A549 (cell line): ENCODE results near the gene AFF3.

Experiments used
- CEBPB ChIP-seq, 2 experiments: fragments of >200 bp in 1 of 2; sonication (Bioruptor Twin) in 1 of 2; formaldehyde crosslinking in 1 of 2; IDR thresholded peaks; 2 replicates each; pipeline ENCODE4 v1.6.1; 2012 to 2016
- MAZ ChIP-seq: fragments of 150-350 bp; IDR thresholded peaks from 2 replicates; pipeline ENCODE4 v1.6.1; 2014; ENCODE audit warnings: antibody characterized with exemption, low read depth, low read length, borderline replicate concordance
- POLR2A ChIP-seq: IDR thresholded peaks from 2 replicates; pipeline ENCODE4 v1.6.1; 2012; ENCODE audit warnings: mild to moderate bottlenecking, low read length
- RFX5 ChIP-seq: fragments of 450-650 bp; IDR thresholded peaks from 2 replicates; pipeline ENCODE4 v1.7.1; 2014; ENCODE audit warnings: antibody characterized with exemption, mild to moderate bottlenecking, moderate library complexity
- TF ChIP-seq, protein P1 (sequence below): fragments of >200 bp; sonication (Bioruptor Twin); formaldehyde crosslinking; IDR thresholded peaks from 3 replicates; pipeline ENCODE4 v1.5.1; 2016
- TF ChIP-seq, protein P2 (sequence below): IDR thresholded peaks from 2 replicates; pipeline ENCODE4 v1.6.1; 2012

DNA sequence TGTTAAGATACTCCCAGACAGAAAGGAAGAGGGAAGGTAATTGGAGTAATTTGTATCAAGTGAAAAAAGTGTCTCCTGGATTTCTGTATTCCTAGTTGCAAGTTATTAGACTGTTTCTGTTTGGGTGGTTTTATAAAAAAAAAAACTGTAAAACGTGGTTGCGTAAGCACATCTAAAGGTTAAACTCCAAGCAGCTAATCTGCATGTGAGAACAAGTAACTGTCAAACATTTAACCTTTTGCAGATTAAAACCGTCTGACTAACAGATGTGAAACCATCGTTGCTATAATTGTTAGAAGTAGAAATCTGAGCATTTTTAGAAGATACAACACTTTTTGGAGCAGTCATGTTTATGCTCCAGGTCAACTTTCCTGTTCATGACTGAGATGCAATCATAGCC lies 72.3 kb downstream of the AFF3 start:
- TF ChIP-seq, protein P1, sequence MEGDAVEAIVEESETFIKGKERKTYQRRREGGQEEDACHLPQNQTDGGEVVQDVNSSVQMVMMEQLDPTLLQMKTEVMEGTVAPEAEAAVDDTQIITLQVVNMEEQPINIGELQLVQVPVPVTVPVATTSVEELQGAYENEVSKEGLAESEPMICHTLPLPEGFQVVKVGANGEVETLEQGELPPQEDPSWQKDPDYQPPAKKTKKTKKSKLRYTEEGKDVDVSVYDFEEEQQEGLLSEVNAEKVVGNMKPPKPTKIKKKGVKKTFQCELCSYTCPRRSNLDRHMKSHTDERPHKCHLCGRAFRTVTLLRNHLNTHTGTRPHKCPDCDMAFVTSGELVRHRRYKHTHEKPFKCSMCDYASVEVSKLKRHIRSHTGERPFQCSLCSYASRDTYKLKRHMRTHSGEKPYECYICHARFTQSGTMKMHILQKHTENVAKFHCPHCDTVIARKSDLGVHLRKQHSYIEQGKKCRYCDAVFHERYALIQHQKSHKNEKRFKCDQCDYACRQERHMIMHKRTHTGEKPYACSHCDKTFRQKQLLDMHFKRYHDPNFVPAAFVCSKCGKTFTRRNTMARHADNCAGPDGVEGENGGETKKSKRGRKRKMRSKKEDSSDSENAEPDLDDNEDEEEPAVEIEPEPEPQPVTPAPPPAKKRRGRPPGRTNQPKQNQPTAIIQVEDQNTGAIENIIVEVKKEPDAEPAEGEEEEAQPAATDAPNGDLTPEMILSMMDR: no peak
- TF ChIP-seq, protein P2, sequence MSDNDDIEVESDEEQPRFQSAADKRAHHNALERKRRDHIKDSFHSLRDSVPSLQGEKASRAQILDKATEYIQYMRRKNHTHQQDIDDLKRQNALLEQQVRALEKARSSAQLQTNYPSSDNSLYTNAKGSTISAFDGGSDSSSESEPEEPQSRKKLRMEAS: no peak
- TF ChIP-seq MAZ (no peak), POLR2A (no peak), RFX5 (no peak), CEBPB (IDR thresholded peaks at IDR 0.05) (no peak)
